CD4-positive, alpha-beta T cell treated with Interleukin-17A for 4 hours (primary cell): ENCODE results near the gene CHST11.

Source experiments
- DNase-seq: peaks from one replicate; pipeline ENCODE4 v3.0.0-alpha.2; 2020; ENCODE audit warnings: mixed read lengths

CHST11 gene

DNA sequence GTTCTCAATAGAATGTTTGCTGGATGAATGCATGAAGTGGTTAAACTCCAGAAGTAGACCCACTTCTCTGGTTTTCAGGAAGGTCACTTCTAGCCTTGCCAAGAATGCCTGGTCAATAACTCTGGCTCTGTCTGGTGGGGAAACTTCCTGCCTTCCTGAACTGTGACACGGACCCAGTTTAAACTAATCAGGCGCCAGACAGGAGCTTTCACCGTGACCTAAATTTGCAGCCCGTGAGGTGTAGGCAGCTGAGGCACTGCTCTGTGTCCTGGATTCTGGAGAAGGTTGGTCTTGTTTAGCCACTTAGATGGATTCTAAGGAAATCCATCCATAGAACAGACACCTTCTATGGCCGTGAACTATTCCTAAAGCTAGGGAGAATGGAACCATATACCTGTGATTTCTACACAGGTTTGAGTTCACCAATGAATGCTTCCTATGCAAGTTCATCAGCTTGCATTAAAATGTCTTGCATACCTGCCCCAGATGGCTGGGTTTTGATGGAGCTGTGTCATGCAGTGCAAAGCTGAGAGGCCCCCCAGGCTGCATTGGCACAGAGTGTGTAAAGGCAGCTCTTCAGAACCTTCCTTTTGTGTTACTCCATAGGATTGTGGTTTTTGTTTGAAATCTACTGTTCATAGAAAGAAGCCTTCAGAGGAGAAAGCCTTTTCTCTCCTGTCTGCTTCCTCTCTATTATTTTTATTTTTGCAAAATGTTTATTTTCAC lies 4.4 kb downstream of the CHST11 start:
- DNase-seq: peak; percentile 53

DNA sequence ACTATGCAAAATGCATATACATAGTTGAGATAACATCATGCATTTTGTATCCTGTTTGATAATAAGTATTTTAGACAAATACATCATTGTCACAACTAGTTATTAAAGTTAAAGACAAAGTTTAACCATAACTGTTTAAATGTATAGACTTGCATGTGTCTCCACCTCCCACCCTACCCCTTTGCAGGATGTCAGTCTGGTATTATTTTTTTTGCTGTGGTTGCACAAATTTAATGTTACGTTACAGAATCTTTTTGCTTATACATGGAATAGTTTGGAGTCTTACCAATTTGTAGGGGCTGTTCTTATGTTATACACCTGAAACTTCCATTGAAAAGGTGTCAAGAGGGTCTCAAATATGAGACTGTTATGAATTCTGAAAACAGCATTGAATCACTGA lies 5.6 kb downstream of the CHST11 start:
- no peak for DNase-seq

DNA sequence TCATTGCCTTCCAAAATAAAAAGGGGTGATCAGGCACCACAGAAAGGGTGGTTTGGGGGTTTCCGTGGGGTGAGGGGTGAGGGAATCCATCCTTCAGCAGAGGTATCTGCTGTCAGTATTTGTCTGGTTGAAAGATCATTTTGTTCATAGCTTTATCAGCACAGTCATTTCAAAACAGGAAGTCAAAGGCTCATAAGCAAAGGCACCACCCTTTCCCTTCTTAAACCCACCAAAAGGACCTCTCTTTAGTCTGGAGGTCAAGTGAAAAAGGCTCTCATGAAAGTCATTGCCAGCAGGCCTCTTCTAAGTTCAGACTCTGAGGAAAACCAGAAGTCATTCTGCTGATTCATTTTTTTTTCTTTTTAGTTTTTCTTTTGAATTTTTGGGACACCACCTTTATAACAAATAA lies 6.2 kb downstream of the CHST11 start:
- peak; percentile 69 for DNase-seq

DNA sequence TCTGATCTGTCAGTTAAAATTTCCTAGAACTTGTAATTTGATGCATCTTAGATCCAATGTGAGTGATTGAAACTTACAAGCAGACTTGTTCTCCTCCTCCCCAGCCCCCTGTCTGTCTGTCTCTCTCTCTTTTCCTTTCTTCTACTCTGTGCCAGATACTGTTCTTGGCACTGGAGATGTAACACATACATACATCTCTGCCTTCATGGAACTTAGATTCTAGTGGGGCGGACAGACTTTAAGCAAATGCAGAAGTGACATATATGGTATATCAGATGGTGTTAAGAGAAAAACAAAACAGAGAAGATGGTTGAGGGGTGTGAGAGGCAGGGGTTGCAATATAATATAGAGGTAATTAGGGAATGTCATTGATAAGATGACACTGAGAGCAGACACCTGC lies 6.6 kb downstream of the CHST11 start:
- DNase-seq: no peak

DNA sequence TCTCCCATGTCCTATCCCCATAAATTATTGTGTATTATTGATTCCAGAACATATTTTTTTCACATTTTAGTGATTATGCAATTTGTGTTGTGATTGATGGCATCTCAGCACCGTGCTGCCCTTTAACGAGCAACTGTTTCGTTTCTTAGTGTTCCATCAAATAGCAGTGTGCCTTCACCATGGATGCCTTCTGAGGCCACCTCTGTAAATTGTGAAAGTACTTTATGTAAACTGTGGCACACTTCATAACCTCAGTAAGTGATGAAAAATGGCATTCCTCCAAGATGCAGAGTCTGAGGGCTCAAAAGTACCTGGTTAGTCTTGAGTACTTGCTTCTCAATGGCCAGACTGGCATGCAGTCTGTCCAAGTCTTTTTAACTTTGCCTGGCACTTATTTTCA lies 8.2 kb downstream of the CHST11 start:
- DNase-seq: no peak

DNA sequence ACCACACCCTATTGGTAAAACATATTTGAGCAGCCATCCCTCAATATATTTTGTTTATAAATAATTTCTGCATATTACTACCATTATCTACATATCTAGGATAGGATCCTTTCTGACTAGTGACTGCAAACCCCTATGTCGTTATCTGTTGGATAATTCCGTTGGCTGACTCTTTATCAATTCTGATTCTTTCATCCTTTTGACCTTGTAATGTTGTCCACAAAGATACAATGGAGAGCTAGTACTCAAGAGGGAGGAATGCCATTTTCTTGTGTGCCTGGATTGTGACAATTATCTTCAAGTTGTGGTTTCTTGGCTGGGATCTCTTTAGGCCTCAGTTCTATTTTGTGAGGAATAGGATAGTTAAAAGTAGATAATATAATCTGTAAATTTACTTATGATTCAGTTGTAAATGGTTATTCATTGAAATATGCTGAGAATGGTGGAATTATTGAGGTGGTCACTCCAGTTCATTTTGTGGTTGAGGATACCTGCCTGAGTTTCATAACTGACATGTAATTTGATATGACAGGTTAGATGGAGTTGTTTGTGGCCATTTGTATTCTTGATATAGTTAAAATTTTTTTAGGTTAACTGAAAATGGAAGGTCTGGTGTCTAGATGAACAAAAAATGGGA lies 10.1 kb downstream of the CHST11 start:
- DNase-seq: no peak

DNA sequence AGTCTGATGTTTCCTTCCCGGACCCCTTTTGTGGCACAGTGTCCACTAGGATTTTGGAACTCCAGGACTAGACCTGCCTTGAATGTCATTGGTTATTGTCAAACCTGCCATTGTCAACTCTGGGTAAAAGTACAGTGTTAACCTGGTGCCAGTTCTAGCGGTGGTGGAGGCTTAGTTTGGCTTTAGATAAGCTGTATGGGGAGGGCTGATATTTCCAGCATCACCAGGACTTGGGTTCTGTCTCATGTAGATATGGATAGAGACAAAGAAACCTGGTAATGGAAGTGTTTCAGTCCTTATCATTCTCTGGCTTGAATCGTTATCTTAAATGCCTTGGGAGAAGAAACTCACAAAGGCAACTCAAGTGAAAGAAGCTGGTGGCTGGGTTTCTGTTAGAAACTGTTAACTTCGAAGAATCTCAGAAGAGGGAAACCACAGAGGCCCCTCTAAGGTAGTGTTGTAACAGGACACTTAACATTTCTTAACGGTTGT lies 10.6 kb downstream of the CHST11 start:
- no peak for DNase-seq

DNA sequence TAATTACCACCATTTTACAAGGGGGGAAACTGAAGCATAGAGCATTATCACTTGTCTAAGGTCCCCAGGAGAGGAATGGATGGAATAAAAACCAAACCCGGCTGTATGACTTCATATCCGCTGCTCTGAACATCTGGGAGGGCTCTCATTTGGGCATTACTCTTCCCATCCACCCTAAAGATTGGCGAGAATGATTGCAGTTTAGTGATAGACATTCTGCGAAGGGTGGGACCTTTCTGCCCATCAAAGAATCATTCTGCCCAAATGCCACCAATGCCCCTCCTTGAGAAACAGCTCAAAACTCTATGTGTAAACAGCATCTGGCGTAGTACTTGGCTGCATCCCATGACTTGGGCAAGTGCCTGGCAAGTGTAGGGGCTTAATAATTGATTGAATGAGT lies 11.6 kb downstream of the CHST11 start:
- DNase-seq: no peak

DNA sequence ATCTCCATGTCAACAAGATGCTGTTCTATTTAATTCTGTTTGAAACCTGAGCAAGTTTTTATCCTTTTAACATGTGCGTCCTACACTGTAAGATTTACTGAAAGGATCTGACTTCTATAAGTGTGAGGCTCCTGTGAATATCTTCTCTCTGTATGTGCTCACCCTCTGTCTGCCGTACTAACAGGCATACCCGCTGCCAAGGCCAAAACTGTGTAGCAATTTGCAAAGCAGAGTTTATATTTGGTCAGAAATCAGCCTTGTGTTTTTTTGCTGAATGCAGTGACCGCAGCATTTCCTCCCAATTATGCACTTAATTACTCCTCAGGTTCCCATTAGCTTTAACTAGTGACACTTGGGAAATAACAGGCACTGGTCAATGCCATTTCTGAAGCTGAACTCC lies 12.3 kb downstream of the CHST11 start:
- no peak for DNase-seq

DNA sequence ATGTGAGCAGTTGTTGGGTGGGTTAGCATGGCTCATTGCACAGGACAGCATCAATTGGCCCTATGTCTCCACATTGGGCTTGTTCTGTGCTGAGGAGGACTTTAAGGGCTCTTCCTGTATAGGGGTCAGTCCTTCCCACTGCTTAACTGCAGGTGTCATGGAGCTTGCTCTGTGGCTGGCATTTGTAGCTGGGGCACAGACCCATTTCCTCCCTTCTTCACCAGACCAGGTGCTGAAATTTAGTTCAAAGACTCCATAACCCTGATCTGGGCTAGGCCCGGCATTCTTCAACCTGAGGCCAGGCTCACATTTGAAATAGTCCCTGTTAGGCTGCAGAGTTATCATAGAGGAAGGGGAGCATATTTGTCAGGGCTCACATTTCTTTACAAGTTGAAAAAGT lies 12.8 kb downstream of the CHST11 start:
- DNase-seq: no peak

DNA sequence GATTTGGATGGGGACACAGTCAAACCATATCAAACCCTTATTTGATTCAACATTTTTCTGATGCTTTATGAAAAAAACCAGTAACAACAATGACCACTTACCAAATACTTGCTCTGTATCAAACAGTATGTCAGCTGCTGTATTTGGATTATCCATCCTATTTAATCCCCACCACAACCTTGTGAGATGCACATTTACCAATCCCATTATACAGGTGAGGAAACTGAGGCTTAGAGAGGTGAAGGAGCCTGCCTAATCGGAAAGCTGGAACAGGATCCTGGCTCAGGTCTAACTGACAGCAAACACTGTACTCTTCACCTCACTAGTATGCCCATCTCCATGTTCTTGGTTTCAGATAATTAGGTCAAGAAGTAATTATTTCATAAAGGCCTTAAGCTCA lies 13.8 kb downstream of the CHST11 start:
- DNase-seq: no peak

DNA sequence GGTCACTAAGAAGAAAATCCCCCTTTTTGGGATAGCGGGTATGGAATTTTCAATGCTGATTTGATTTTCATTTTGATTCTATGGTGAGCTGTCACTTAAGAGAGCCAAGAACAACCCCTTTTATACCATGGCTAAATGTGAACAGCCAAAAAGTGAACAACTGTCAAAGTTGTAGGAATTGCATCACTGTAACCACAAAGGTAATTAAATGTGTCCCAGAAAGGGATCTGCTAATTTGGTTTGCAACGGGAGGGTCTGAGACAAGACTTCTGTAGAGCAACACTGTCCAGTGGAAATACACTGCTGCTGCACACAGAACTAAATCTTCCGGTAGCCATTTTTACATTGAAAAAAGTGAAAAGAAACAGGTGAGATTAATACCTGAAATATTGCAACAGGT lies 14.6 kb downstream of the CHST11 start:
- no peak for DNase-seq

DNA sequence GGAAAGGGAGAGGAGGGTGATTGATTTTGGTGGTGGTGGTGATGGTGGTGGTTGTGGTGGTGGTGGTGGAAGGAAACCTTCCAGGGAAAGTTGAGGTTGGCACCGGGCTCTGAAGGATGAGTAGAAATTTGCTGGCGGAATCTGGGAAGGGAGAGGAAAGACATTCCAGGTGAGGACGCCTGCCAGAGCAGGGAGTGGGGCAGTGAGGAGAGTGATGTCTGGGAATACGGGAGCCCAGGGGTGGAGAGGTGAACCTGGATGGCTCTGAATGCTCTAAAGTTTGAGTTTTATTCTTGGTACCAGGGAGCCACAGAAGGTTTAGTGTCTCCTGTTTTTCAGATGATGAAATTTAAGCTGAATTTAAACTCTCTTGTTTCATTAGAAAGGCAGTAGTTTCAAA lies 16.0 kb downstream of the CHST11 start:
- DNase-seq: no peak

DNA sequence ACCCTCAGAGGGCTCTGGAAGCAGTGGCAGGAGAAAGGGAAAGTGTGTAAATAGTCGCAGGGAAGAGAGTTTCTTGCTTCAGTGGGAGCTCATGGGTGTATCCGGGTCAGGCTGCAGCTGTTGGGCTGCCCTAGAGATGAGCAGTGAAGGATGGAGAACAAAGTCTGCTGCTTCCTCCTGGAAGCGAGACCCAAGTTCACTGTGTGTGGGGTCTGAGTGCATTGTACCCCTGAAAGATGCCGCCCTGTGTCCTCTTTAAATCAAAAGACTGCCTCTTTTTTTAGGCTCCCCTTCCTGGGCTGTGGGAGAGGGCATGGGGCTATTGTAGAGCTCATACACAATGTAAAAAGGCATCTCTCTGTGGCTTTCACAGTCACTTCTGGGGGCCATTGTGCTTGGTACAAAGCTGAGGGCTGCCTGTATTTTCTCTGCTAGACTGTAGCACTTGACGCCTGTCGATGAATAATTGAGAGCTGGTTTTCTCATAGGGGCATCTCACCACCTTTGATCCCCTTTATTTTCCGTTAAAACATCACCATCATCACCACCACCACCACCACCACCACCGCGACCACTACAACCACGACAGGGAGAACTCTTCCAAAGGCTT lies 16.7 kb downstream of the CHST11 start:
- no peak for DNase-seq

DNA sequence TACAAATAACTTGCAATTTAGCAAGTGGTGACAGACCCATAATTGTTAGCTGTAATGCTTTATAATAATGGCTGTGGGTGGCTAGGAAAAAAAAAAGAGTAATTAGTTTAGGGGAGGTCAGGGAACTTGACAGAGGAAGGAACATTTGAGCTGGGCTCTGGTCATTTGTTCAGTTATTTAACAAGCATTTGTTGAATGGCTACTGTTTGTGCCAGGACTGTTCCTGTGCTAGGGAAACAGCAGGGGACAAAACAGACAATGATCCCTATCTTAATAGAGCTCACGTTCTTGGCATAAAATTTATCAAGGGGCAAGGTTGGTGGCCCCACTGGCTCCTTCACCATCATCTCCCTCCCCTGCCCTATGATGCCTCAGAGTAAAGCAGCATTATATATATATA lies 18.5 kb downstream of the CHST11 start:
- no peak for DNase-seq

DNA sequence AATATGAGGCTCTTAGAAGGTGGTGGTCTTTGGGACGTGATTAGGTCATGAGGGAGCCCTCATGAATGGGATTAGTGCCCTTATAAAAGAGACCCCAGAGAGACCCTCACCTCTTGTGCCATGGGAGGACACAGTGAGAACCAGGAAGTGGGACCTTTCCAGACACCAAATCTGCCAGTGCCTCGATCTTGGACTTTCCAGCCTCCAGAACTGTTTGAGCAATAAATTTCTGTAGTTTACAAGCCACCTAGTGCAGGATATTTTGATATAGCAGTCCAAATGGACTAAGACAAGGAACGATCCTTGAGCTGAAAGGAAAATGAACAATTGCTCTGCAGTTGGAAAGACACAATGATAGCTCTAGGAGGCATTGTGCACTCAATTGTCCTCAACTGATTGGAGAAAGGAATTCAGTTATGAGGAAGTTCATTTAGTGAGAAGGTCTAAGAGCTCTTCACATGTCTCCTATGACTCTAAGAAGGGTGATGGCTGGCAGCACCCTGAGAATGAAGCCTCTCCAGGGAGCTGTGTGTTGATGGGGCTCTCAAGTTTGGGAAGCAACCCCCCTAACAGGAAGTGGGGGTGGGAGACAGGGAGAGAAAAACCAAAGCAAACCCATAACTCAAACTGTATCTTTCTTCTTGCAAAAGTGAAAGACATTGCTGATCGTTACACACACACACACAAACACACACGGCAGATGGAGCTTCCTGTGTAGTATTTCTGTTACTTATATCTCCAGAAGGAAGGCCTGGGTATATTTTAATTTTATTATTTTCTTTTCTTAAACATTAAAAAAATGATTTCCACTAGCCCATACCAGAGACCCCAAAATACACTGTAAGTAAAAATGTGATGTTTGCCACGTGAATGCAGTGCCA lies 21.0 kb downstream of the CHST11 start:
- no peak for DNase-seq

DNA sequence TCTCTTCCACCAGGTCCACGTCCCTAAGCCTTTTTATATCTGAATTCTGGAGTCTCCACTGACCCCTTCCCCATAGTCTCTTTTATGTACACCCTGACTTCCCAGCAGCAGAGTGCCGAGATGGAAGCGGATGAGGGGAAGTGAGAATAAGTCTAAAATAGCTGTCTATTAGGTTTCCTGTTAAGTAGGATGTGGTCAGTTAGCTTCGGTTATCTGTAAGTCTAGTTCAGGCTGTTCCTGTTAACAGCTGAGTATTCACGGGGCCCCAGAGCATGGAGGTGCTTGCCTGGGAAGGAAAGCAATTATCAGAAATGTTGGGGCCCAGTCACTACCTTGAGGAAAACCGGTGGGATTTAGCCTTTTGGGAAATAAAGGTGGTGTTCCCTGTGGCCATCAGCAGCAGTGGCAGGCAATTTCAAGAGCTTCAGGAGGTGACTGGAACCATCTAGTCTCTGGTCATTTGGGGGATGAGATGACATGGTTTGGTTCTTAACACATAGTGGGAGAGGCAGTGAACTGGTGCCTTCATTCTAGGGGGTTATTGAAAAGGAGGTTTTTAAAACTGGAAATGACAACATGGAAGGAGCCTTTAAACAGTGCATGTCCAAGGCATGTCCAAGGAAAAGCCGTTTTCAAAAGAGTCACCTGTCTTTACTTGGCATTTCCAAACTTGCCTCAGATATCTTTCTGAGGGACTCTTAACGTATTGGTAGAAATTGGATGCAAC lies 21.8 kb downstream of the CHST11 start:
- DNase-seq: peak; percentile 50

DNA sequence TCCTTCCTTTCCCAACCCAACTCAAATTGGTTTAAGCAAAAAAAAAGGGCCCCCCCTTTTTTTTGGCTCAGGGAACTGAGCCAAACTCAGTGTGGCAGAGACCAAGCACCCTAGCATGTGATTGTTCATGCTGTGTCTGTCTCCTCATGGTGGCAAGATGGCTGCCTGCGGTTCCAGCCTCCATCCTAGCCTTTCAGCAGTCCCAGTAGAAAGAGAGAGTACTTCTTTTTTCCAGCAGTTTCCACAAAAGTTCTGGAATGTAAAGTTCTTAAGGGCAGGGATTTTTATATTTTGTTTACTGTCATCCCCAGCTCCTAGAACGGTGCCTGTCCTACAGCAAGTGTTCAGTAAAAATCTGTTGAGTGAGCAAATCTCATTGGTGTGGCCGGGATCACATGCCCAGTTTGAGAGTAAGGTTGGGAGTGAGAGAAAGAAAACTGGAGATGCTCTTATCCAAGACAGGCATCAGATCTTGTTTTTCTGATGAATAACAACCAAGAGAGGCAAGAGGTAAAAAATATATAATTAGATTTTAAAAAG lies 22.4 kb downstream of the CHST11 start:
- no peak for DNase-seq

DNA sequence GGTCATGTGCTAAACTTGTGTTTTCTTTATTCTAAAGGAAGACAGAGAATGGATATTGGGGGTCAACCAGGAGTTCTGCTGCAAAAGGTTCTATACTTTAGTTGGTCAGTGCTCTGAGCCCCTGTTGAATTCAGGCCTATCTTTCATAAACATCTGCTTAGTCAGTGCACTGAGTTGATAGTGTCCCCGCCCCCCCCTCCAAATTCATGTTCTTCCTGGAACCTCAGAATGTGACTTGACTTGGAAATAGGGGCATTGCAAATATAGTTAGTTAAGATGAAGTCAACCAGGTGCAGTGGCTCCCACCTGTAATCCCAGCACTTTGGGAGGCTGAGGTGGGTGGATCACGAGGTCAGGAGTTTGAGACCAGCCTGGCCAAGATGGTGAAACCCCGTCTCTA lies 23.3 kb downstream of the CHST11 start:
- DNase-seq: no peak

DNA sequence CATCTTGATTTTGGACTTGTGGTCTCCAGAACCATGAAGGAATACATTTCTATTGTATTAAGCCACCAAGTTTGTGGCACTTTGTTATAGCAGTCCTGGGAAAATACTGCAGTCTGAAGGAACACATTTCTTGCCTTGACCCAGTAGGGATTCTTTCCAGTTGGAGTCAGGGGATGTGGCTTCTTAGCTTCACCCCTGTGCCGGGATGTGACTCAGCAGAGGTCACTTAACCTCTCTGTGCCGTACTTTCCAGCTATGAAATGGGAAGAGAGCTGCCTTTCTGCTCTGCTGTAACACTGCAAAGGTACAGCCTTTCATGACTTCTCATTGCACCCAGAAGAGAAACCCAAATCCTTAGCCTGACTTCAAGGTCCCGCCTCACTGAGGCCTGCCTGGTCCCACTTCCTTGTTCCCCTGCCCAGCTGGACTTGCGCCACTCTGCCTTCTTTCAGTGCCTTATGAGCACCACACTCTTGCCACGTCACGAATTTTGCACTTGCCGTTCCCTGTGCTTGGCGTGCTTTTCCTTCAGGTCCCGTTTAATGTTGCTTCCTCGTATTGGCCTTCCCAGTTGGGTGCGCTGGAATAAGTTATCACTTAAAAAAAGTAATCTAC lies 24.2 kb downstream of the CHST11 start:
- no peak for DNase-seq

DNA sequence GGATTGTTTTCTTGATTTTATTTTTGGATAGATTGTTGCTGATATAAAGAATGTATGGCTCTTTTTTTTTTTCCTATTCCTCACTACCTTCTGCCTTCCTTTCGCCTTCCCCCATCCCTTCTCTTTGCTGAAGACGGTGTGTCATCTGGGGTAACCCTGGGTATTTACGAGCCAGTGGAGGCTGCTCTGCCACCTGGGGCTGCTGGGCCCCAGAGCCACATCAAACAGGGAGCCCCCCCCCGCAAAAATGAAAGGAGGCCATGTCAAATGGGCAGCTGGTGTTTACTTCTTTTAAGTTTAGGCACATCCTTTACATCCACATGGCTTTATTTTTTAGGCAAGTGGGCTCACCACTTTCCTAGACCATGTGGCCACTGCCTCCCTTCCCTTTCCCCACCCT lies 25.4 kb downstream of the CHST11 start:
- DNase-seq: peak; percentile 67

DNA sequence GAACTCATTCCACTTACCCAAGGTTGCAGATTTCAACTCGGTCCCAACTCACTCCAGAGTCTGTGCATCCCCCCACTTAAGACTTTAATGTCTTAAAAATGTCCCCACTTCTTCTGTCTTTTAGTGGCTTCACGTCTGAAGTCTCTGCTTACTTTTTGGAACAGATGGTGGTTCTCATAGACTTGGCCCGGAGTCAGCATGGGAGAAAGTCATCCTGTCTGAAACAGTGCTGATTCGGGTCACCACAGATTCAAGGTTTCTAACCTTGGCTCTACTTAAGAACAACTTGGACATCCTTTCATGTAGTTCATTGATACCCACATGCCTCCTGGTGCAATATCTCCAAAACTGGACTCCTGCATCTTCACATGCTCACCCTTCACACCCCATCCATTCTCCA lies 26.0 kb downstream of the CHST11 start:
- DNase-seq: no peak
